GM10266 (cell line): ENCODE data around the gene ANKRD60.

Experiments
- DNase-seq: peaks from one replicate; pipeline ENCODE4 v3.0.0; 2012; ENCODE audit errors: extremely low spot score
- TF ChIP-seq, protein P1 (sequence below): IDR thresholded peaks from 2 replicates; pipeline ENCODE4 v1.5.1; 2012; ENCODE audit warnings: mild to moderate bottlenecking, low read depth; ENCODE audit not compliant: control insufficient read depth, insufficient read depth; ENCODE audit errors: missing control alignments

Gene ANKRD60

DNA sequence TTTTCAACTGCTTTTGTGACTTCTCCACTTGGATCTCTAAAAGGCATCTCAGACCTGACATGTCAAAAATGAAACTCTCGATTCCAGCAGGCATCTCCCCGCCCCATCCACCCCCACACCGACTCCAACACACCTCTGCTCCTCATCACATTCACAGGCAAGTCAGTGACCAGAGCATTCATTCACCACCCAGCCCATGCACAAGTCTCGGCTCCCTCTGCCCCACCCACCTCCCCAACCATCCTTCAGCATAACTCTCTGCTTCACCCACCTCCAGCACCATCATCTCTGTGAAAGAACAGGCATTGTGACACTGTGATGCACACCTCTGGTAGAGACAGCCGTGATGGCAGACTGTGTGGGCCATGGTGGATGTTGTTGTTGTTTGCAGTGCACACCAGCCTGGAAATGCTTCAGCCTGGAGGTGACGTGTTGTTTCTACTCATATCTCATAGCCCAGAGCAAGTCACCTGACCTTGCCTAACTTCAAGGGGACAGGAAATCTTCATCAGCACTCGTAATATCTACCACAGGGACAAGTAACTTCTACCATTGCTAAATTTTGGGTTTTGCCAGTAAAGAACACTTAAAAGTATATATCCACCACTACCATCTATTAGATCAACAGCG lies 56.5 kb downstream of the ANKRD60 start:
- TF ChIP-seq, protein P1, sequence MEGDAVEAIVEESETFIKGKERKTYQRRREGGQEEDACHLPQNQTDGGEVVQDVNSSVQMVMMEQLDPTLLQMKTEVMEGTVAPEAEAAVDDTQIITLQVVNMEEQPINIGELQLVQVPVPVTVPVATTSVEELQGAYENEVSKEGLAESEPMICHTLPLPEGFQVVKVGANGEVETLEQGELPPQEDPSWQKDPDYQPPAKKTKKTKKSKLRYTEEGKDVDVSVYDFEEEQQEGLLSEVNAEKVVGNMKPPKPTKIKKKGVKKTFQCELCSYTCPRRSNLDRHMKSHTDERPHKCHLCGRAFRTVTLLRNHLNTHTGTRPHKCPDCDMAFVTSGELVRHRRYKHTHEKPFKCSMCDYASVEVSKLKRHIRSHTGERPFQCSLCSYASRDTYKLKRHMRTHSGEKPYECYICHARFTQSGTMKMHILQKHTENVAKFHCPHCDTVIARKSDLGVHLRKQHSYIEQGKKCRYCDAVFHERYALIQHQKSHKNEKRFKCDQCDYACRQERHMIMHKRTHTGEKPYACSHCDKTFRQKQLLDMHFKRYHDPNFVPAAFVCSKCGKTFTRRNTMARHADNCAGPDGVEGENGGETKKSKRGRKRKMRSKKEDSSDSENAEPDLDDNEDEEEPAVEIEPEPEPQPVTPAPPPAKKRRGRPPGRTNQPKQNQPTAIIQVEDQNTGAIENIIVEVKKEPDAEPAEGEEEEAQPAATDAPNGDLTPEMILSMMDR = no peak
- DNase-seq = no peak

- DNase-seq = no peak
- TF ChIP-seq, protein P1 = no peak
Observed at GRCh38 chr20:58169450-58169849, 59.0 kb downstream of the ANKRD60 start.

GRCh38 chr20:58168843-58169242 lies 59.6 kb downstream of the ANKRD60 start:
- TF ChIP-seq, protein P1 = no peak
- DNase-seq = no peak

DNA sequence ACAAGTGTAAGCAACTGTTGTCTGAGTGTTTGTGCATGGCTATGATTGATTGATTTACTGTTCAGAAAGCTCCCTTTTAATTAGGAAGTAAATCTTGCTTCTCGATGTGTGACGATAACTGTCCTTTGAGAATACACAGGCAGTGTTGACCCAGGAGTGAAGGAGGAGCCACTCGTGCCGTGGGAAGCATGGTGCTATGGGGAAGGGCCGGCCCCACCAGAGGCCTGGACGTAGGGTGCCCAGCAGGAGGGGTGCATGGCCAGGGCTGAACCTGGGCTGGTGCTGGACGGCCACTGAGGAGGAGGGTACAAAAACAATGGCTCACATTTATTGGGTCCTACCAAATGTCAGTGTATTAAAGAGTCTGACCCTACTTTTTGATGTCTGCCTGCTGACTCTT lies 60.7 kb downstream of the ANKRD60 start:
- TF ChIP-seq, protein P1 = no peak

More for the DNA sequence above, 60.7 kb downstream of the ANKRD60 start:
- DNase-seq = no peak
